Measurements from ENCODE around the gene SP6.

The SP6 gene

DNA sequence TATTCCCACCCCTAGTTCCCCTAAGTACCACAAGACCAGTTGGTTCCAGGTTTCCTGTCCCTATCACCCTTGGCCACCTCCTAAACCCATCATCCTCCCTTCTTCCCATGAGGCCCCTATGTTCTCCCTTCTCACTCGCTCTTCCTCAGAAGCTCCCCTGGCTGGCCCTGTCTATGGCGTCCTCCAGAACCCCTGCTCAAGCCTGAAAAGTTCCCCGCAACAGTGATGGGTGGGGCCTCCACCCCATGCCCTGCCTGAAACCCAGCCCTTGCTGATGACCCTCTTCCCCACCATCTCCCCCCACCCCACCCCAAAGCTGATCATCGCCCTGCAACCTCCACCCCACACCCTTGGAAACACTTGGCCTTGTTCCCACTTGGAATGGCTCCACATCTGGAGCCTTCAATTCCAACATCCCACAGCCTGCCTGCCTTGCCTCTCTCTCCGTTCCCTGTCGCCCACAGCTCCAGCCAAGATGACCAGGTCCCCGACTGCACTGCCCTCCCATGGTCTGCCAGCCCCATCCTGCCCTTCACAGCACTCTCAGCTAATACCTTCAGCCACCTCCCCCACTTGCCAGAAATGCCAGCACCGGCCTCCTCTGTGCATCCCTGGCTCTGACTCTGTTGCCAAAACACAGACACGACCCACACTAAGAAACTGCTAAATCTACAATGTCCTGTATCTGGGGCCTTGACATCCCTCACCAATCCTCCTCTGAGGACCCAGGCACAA is 39.9 kb downstream of the SP6 start:
- DNase-seq (ENCODE audit: low spot score) = no peak

DNA sequence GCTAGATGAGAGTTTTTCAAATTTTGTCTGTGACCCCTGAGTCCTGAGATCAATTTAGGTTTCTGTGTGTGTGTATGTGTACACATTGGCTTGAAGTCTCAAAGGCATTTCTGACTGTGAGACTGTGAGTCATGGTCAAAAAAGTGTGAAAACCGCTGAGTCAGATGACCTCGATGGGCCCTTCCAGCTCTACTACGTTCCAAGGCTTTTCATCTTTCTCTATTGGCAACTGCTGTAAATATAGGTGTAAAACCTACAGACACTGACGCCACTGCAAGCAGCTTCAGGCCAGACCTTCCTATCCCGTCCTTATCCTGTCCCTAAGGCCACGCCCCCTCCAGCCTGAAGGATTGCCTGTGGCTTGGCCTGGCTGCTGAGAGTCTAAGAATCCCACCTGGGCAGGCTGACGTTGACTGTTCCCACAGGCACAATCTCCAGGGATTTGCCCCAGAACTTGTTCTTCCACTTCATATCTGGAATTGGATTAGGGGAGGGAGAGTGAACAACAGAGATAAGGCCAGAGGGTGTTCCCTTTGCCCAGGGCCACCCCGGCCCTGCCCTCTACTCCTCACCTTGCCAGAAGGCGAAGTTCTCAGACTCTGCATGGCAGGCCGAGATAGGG is 40.7 kb downstream of the SP6 start:
- DNase-seq (ENCODE audit: low spot score) = peak; percentile 90

DNA sequence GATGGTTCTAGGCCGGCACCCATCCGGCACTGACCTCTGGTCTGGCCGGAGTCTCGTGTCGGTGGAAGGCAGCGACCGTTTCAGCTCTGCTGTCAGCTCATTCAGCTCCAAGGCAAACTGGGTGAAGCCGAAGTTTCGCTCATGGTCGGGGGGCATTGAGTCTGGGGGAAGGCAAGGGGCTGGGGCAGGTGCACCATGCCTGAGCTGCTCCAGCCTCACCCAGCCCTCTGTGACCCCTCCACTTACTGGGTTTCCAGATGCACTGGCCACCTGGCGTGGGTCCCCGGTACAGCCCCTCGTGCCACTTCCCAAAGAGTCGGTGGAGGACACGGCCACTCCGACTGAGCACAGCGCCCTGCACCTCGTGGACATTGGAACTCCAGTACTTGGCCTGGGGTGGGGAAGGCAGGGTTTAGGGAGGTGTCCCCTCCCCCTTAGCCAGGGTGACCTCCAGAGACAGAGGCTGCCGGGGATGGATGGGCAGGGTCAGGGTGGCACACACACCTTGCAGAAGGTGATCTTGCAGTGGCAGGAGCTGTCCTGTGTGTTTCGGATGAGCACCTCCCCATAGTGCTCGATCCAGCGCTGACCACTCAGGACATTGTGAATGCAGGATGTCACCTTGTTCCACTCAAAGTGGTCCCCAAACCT is 42.0 kb downstream of the SP6 start:
- DNase-seq (ENCODE audit: low spot score) = no peak

DNA sequence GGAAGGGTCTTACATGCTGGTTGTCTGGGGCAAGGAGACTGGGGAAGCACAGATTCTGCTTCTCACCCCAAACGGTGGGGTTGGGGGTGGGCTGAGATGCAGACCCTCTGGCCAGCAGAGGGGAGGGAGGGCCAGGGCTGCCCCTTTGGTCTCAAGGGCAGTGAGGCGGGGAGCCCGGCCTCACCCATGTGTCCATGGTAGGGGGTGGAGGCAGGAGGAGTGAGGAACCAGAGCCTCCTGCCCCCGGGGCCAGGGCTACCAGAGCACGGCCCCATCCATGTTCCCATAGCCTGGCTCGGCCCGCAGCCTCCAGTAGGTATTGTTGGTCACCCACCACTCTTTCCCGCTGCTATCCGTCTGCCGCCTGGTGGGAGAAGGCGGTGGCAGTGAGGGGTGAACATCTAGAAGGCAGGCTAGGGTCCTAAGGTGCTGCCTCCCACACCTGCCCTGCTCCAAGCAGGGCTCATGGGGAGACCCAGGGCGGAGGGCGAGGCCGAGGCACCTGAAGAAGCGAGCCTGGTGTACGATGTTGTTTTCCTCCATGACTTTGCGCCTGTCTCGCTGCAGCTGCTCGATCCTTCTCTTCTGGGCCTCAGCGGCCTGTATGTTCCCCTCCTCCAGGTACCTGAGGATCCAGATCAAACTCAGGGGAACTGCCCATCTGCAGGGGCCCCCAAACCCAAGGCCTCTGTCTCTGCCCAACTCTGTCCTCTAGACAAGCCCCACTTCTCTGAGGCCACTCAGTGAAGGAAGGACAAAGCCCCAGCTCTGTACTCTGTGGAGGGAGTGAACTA is 42.7 kb downstream of the SP6 start:
- no peak for DNase-seq (ENCODE audit: low spot score)

DNA sequence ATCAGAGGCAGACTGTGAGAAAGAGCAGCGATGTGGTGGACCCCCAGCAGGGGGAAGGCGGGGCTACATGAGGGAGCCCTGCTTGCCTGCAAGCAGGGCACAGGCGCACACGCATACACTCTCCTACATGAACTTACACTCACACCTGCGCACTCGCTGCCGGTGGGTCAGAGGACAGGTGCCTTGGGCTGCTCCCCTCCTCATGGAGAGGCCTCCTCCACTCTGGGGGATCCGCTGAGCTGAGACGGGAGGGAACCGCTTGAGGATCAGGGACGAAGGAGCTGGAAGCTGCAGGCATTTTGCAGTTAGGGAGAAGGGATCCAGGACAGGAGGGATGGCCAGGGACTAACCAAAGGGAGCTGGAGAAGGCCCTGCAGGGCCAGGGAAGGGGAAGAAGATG is 43.5 kb downstream of the SP6 start:
- DNase-seq (ENCODE audit: low spot score) = no peak

DNA sequence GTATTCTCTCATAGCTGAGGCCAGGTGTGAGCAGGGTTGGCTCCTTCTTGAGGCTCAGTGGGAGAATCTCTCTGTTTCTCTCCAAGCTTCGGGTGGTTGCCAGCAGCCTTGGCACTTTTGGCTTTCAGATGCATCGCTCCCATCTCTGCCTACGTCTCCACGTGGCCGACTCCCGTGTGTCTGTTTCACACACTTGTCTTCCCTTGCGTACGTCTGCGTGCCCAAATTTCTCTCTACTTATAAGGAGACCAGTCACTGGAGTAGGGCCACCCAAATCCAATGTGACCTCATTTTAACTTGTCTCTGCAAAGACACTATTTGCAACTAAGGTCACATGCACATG is 44.1 kb downstream of the SP6 start:
- no peak for DNase-seq (ENCODE audit: low spot score)

DNA sequence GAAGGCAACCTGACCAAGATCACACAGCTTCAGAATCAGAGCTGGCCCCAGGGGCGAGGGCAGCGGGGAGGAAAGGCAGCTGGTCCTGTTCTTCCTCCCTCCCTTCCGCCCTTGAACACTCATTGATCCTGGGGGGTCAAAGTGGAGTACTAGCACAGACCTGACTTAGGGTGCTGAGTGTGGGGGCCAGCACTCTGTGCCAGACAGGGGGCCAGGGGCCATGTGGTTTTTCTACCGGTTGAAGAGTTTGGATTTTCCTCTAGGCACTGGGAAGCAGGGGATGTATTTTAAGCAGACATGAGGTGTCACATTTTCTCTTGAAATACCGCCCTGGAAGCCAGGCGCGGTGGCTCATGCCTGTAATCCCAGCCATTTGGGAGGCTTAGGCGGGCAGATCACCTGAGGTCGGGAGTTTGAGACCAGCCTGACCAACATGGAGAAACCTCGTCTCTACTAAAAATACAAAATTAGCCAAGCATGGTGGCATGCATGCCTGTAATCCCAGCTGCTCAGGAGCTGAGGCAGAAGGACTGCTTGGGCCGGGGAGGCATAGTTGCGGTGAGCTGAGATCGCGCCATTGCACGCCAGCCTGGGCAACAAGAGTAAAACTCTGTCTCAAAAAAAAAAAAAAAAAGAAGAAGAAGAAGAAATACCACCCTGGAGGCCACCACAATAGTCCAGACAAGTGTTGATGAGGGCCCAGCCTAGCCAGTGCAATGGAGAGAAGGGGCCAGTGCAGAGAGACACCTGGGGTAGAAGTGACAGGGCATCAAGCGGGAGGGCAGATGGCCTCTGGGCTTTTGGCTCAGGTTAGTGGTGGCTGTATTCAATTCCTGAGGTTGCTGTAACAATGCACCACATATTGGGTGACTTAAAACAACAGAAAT is 44.7 kb downstream of the SP6 start:
- DNase-seq (ENCODE audit: low spot score) = no peak

DNA sequence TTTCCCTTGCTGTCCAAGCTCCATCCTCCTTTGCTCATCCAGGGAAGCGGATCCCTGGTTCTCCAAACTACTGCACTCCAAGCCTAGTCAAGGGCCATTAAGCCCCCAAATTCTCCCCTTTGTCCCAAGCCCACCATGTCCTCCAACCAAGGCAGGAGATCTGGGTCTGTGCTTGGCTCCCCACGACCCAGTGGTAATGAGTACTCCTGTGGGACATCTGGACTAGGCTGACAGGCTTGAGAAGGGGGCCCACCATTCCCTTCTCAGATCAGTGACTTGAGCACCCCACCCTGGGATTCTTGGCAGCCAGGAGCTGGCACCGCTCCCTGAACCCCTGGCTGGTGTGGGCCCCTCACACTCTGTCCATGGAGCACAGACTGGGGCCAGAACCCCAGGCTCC is 46.5 kb downstream of the SP6 start:
- DNase-seq (ENCODE audit: low spot score) = no peak

DNA sequence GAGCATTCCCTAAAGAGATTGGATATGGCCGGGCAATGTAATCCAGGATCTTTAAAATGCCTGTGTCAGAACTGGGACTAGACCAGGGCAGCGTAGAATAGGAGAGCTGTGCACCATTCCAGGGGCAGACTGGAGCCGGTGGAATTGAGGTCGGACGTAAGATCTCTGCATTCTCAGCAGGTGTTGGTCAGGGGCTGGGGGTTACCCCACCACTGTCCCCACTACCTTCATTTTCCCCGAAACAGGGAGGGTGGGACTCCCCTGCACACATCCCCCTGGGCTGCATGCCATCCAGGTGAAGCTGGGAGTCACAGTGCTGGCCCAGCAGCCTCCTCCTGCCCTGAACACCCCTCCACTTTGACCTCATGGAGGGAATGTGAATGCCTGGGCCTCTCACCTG is 47.2 kb downstream of the SP6 start:
- DNase-seq (ENCODE audit: low spot score) = no peak

DNA sequence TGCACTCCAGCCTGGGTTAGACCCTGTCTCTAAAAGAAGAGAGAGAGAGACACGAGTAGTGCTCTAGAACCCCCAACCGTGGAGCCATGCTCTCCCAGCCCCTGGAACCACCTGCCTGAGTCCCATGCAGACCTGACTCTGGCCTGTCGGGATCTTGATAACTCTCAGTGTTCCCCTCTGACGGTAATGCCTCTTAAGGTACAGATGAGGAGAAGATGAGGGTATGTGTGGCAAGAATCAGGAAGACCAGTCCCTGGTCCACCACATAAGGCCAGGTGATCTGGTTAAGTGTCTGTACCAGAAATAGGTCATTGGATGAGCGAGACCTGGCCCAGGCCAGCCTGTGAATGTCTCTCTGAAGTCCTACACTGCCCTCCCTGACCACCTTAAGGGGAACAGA is 47.8 kb downstream of the SP6 start:
- no peak for DNase-seq (ENCODE audit: low spot score)

DNA sequence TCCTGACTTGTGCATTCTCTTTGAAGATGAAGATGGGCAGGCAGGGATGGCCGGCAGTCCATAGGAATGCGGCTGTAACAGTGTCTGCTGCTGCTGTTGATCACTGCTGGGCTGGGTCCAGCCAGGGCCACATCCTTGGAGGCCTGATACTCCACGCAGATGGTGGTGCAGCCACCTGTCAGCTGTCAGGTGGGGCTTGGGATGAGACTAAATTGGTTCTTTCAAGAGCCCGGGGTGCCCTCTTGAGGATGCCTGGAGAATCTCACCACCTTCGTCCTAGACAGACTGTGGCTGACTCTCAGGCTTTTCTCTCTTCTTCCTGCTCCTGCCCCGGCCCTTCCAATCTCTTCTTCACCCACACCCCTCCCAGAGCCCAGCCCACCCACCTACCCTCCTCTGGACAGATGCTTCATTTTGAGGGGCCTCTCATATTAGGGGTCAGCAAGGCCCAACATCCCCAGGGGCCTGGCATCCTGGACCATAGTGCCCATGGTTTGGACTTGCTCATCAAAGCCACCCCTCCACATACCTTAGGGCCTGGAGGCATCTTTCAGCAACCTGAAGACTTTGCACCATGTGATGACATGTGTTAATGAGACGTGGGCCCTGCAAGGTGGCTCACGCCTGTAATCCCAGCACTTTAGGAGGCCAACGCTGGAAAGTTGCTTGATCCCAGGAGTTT is 48.5 kb downstream of the SP6 start:
- peak; percentile 72 for DNase-seq (ENCODE audit: low spot score)

DNA sequence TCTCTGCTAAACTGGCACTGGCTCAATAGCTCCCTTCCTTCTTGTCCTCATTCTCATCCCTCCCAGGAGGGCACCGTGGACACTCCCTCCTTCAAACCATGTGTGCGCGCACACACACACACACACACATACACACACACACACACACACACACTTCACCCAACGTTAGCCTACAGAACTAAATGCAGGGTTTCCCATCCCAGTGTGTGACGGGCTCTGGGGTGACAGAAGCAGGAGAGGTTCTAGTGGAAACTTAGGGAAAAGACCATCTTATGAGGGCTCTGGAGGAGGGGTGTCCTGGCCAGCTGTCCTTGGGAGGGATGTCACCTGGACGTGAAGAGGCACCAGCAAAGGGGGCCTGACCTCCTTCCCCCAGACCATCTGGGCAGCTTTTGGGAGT is 49.1 kb downstream of the SP6 start:
- DNase-seq (ENCODE audit: low spot score) = no peak

DNA sequence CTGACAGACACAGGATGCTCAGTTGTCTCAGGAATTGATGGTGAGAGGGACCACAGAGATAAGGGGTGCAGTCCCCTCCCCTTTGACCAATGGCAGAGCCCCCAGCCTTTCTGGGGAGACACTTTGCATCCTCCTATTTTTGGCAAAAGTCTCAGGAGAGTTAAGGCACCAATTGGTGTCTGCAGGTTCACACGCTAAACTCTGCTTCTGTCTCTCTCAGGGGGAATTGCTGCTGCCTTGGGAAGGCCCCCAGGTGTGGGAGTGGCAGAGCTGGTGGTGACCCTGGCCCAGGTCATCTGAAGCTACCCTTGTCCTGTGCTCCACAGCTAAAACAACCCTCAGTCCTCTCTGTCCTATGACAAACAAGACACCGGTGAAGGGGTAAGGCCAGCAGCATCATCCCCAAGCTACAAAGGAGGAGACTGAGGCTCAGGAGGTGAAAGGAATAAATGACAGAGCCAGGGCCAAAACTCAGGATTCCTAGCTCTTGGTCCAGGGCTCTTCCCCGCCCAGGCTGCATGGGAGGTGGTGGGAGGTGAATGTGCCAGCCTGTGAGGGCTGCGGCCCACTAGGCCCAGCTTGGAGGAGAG is 49.7 kb downstream of the SP6 start:
- DNase-seq (ENCODE audit: low spot score) = no peak

DNA sequence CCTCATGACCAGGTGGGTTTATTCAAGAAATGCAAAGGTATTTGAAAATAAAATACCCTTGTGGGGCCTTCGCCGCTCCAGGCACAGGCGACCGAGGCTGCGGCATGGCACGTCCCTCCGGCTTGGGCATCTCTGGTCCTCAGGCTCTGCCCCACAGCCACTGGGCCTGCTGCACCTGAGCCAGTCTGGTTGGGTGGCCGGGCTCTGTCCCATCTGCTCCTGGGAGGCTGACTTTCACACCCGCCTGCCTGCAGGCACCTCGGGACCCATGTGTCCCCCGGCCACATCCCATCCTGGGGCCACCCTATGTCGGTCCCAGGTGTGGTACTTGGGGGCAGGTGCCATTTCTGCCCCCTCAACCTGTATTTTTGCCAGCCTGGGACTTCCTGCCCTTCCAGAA is 50.3 kb downstream of the SP6 start:
- DNase-seq (ENCODE audit: low spot score) = no peak

DNA sequence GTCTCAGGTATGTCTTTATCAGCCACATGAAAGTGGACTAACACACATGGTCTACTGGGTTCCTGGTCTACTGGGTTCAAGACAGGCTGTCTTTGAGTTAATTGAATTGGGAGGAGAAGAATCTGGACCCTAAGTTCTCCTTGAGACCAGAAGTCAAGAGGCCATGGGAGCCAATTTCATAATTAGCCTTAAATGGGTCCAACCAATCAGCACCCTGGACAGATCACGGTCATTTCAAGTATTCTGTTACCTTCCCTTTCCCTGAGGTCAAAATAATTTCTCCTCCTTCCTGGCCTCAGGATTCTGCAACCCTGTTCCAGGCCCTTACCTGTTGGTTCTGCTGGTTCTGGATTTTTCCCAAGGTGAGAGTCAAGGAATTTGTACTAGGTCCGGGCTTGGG is 53.2 kb downstream of the SP6 start:
- DNase-seq (ENCODE audit: low spot score) = no peak
